ENCODE measurements around the gene SSTR1.

DNA sequence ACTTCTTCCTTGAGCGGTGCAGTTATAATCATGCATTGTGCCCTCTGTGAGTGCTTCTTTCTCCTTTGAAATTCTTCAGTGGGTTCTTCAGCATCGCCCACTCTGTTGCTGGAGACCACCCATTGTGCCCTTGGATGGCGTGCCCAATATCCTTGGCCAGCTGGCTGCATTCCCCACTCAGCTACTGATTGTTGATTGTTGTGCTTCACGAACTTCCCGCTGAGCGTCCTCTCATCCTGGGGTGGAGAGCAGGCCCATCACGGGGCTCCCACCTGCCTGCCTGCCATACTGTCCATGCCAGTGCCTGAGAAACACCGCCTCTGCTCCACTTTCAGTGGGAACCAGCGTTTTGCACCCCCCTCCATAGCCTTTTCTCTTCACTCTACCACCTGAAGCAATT is 8.6 kb upstream of the SSTR1 start:
- TF ChIP-seq EZH2phosphoT487 (conservative IDR thresholded peaks at IDR 0.05; ENCODE audit: low read length) = no peak
- TF ChIP-seq, protein P1, sequence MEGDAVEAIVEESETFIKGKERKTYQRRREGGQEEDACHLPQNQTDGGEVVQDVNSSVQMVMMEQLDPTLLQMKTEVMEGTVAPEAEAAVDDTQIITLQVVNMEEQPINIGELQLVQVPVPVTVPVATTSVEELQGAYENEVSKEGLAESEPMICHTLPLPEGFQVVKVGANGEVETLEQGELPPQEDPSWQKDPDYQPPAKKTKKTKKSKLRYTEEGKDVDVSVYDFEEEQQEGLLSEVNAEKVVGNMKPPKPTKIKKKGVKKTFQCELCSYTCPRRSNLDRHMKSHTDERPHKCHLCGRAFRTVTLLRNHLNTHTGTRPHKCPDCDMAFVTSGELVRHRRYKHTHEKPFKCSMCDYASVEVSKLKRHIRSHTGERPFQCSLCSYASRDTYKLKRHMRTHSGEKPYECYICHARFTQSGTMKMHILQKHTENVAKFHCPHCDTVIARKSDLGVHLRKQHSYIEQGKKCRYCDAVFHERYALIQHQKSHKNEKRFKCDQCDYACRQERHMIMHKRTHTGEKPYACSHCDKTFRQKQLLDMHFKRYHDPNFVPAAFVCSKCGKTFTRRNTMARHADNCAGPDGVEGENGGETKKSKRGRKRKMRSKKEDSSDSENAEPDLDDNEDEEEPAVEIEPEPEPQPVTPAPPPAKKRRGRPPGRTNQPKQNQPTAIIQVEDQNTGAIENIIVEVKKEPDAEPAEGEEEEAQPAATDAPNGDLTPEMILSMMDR (IDR thresholded peaks at IDR 0.05; ENCODE audit: insufficient read depth, low read length, poor library complexity, severe bottlenecking) = no peak
